ENCODE measurements around the gene SLC29A2. TPM values are rescaled to one million over a fixed set of nuclear protein-coding genes. Genes with fewer than 3 reads are reported as not detected.
A peak's percentile ranks its signal among the peaks of the same experiment; 100 is the strongest.
"Not testable (repeated sequence)": the region's sequence is repeated elsewhere in the genome, so short reads cannot be mapped to it uniquely, and the experiment has no call there.

Gene SLC29A2
- total RNA-seq, 1 experiment from 2014 or later = 0.39 TPM

DNA sequence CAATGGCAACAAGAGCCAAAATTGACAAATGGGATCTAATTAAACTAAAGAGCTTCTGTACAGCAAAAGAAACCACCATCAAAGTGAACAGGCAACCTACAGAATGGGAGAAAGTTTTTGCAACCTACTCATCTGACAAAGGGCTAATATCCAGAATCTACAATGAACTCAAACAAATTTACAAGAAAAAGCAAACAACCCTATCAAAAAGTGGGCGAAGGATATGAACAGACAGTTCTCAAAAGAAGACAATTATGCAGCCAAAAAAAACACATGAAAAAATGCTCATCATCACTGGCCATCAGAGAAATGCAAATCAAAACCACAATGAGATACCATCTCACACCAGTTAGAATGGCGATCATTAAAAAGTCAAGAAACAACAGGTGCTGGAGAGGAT, 51.3 kb downstream of the SLC29A2 start:
- DNase-seq (ENCODE audit: low spot score) = not testable (repeated sequence)

DNA sequence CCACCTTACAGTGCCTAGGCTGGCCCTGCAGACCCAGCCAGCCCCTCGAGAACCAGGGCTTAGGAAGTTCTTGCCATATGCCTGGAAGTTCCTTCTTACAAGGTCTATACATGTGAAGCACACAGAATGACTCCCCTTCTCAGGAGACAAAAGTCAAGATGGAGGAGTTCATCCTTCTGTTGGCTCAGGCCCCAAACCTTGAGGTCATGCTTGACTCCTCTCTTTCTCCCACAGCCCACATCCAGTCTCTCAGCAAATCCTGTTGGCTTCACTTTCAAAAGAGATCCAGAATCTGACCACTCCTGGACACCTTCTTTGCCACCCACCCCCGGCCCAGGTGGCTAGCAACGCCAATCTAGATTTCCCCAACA, 53.0 kb downstream of the SLC29A2 start:
- no peak for DNase-seq (ENCODE audit: low spot score)

DNA sequence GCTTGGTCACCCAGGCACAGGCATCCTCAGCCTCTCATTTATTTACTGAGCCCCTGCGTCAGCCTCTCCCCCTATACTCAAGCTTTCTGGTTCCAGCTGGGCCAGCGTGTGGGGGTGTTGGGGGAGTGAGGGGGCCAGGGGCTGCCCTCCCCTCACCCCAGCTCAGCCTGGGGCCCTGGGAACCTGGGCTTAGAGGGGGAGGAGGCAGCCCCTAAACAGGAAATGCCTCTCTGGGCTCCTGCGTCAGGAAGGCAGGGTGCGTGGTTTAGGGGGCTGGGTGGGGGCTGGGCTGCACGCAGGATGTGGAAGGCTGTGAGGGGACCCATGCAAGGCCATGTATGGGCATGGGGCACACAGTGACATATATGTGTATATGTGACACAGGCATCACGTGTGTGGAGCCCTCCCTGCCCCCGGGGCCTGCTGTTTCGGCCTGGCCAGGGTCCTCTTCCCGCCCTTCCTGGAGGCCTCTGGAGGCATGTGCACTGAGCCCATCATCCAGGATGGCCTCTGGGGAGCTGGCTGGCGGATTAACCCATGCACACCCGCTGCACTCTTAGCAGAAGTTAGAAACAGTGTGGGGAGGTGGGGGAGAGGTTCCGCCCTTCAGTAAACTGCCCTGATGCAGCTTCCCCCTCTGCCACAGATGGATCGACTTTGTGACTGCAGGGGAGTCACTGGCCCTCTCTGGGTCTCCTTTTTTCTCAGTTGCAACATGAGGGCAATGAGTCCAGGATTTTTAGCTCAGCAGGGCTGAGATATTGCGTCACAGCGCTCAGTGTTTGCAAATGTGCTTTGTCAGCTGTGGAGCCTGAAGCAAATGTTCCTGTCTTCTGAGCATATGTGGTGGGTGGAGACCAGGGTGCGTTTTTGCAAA, 53.6 kb downstream of the SLC29A2 start:
- peak; percentile 45 for DNase-seq (ENCODE audit: low spot score)

DNA sequence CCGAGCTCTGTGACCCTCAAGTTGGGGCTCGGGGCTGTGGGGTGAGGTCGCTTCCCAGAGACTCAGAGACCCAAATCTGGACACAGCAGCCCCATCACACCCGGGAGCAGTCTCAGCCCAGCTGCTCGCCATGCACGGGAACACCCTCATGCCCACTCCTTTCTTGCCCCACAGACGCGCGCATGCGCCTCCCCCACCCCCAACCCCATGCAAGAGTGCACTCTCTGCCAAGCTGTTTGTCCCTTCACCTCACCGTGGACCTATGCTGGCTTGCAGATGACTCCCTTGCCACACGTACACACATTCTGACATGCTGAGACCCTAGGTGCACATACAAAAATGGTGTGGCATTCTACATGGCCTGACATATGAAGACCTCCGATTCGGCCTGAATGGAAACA, 54.2 kb downstream of the SLC29A2 start:
- no peak for DNase-seq (ENCODE audit: low spot score)

DNA sequence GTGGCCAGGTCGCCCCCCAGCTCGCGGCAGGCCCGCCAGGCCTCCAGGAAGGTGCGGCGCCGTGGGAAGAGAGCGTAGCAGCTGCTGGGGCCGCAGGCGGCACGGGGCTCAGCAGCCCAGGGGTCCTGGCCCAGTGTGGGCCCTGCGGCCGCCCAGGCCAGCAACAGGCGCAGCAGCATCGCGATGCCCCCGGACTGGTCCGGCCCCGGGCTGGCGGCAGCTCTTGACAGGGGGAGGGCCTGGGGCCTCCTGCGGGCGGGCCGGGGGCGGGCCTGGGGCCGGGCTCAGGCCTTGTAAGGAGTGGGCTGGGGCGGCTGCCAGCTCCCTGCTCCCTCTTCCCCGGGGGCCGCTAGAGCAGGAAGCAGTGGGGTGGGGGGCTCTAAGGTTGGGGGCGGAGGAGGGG, 54.7 kb downstream of the SLC29A2 start, which contains the start of gene CD248:
TSS of gene CD248 (minus strand) at position 196 of the 403 bp plus-strand sequence. CDS start at position 179, 17 bp downstream.
- no peak for DNase-seq (ENCODE audit: low spot score)

DNA sequence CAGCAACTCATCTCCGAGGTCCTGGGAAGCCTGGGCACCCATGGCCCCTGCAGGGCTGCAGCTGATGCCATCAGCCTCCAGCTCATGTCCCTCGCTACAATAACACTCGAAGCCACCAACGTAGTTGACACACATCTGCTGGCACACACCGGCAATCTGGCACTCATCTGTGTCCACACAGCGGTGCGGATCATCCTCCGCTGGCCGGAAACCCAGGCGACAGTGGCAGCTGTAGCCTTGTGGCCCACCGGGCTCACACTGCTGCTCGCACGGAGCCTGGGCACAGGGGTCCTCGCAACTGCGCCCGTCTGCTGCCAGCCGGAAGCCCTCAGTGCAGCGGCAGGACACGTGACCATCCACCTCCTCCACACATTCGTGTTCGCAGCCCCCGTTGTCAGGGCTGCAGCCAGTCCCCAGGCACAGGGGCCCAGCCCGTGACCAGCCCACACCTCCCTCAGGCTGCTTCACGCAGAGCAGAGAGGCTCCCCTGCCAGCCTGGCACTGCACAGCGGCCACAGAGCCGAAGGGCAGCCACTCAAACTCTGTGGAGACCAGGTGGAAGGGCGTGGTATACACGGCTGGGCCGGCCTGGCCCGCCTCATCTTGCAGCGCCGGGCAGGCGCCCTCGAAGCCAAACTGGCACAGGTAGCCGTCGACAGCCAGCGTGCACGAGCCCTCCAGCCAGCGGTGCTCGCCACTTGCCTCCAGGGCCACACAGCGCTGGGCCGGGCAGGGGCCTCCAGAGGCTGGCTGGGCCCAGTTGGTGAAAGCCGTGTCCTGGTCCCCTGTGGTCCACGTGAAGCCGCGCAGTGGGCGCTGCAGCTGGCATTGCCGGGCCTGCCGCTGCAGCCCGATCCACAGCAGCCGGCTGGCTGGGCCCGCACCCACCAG, 55.4 kb downstream of the SLC29A2 start:
- no peak for DNase-seq (ENCODE audit: low spot score)

DNA sequence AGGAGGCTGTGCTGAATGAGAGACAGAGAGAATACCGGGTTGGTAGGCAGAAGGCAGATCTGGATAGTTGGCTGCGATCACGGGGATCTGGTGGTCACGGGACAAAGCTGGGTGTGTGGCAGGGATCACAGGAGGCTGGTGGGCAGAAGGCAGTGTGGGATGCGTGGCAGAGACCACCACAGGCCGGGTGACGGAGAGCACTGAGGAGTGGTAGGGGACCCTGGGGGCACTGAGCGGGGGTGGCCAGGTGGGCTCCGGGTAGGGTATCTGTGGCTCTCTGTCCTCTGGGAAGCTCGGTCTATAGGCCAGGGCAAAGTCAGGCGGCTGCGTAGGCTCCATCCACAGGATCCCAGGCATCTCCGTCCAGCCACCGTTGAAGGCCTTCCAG, 56.1 kb downstream of the SLC29A2 start:
- no peak for DNase-seq (ENCODE audit: low spot score)

DNA sequence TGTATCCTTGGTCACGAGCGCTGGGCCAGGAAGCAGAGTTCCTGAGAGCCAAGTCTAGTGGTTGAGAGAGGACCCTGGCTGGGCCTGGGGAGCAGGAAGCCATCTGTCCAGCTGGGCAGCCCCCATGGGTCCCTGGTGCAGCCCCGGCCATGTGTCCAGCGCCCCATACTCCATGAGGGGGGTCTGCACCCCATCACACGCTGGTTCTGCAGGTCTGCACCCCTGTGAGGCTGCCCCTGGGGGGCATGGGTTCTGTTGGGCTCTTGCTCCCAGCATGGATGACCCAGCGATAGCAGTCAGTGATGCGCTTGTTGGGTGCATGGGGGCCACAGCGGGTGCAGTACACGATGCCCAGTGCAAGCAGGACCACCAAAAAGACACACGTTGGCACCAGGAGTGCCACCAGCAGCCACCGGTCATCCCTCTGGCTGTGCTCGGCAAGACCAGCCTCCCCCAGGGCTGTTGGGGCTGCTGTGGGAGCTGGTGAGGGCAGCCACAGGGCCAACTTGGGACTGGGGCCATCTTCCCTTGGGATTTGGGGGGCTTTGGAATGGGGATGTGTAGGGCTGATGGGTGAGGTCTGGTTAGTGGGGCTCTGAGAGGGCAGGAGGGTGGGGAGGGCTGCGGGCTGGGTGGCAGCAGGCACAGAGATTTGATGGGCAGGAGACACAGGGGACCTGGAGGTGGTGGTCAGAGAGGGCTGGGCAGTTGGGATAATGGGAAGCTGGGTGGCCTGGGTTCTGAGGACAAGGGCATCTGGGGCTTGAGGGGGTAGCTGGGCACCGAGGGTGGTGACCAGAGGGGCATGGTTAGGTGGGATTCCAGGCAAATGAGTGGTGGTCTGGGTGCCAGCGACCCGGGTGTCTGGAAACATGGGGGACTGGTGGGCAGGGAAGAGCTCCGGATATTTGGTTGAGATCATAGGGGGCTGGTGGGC, 56.7 kb downstream of the SLC29A2 start:
- no peak for DNase-seq (ENCODE audit: low spot score)

DNA sequence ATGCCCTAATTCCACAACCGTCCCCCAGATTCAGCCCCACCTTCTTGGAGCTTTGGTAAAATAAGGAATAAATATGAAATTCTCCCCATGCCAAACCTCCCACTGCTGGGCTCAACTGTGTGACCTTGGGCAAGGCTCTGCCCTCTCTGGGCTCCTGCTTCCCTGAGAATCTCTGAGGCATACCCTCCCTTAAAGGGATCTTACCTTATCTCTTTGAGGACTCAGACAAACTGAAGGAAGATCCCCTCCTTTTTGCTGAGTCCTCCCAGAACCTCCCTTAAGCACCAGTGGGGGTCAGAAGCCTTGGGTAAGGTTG, 57.4 kb downstream of the SLC29A2 start:
- DNase-seq (ENCODE audit: low spot score) = no peak

DNA sequence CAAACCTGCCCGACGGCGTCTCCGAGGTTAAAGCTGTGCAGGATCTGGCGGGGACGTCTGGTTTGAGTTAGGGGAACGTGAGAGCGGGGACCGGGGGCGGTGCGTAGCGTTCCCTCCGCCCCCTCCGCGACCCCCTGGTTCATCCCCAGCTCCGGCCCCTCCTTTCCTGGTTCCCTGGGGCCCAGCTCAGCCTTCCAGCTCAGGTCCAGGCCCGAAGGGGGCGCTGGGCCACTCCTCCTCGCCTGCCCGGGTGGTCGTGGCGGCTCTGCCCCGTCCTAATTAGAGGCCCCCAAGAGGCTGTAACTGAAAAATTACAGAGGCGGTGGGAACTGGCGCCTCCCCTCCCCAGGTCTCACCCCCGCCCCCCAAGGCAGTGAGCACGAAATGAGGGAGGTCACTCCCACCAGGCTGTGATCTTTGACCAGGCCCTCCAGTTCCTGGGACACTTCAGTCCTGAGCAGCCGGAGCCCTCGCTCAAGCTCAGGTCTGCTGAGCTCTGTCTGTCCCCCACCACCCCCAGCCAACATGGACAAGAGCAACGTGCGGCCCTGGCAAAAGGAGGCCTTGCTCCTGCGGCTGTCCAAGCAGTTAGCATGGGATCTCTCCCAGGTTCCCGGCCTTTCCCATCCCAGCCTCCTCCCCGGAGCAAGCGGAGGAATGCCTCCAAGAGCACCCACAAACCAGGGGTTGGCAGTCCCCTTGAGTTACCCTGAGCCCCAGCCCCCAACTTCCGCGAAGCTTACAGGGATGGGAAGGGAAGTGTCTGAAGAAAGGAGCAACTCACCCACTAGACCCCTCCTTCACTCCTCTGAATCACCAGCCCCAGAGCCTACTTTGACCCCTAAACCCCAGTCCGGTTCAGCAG, 58.0 kb downstream of the SLC29A2 start:
- DNase-seq (ENCODE audit: low spot score) = no peak

DNA sequence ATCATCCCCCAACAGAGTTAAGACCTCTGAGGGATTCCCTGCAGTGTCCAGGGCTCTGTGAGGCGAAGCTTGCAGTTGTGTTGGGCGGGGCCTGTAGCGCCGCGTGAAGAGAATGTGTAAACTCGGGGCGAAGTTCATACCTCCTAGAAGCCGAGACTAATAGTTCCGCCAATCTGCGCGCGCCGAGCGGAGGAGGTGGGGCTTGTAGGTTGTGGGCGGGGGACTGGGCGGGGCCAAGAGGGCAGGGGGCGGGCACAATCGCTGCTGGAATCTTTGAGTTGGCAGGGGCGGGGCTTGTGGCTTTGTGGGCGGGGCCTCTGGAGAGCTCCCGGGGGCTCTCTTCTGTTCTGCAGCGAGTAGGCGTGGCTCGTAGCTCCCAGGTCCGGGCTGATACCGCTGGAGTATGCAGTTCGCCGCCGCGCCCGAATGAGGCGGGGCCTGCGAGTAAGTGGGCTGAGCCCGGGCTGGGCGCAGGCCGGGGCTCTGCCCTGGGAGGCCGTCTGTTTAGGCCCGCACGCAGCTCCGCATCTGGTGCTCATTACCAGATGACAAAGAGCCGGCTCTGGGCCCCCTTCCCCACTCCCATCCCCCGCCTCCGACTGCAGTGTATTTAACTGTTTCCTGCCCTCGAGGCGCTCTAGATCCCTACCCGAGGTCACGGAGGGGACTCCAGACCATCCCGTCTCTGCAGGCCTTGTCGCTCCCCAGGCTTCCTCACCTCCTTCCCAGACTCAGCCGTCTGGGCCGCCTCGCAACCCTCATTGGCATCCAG, 58.8 kb downstream of the SLC29A2 start:
- DNase-seq (ENCODE audit: low spot score) = peak; percentile 98

Other genes starting within 250 kb of the SLC29A2 start
- 9.0 and 15.1 TPM in 2 replicates for gene KLC2, start 114.1 kb downstream of the SLC29A2 start, total RNA-seq (2014; rRNA removed; shearing (Covaris generic))
- 98.6 and 111 TPM in 2 replicates for gene RAB1B, start 103.1 kb downstream of the SLC29A2 start, total RNA-seq (2014; rRNA removed; shearing (Covaris generic))
- gene CNIH2, start 93.6 kb downstream of the SLC29A2 start, total RNA-seq (2014; rRNA removed; shearing (Covaris generic)) = 8.4 and 10.8 TPM in 2 replicates
- gene YIF1A, start 82.6 kb downstream of the SLC29A2 start, total RNA-seq (2014; rRNA removed; shearing (Covaris generic)) = 114 and 120 TPM in 2 replicates
- 0.08 and 0.10 TPM in 2 replicates for gene TMEM151A, start 79.9 kb downstream of the SLC29A2 start, total RNA-seq (2014; rRNA removed; shearing (Covaris generic))
- gene CD248, start 54.7 kb downstream of the SLC29A2 start, total RNA-seq (2014; rRNA removed; shearing (Covaris generic)) = not detected in 2 replicates
- gene RIN1, start 35.3 kb downstream of the SLC29A2 start, total RNA-seq (2014; rRNA removed; shearing (Covaris generic)) = 4.3 and 7.4 TPM in 2 replicates
- 88.2 and 107 TPM in 2 replicates for gene BRMS1, start 26.7 kb downstream of the SLC29A2 start, total RNA-seq (2014; rRNA removed; shearing (Covaris generic))
- 24.5 and 25.2 TPM in 2 replicates for gene B4GAT1, start 24.1 kb downstream of the SLC29A2 start, total RNA-seq (2014; rRNA removed; shearing (Covaris generic))
- gene NPAS4, start 49.3 kb upstream of the SLC29A2 start, total RNA-seq (2014; rRNA removed; shearing (Covaris generic)) = not detected in 2 replicates
- gene MRPL11, start 67.1 kb upstream of the SLC29A2 start, total RNA-seq (2014; rRNA removed; shearing (Covaris generic)) = 71.8 and 77.7 TPM in 2 replicates
- 5.6 and 7.5 TPM in 2 replicates for gene PELI3, start 95.1 kb upstream of the SLC29A2 start, total RNA-seq (2014; rRNA removed; shearing (Covaris generic))
- 61.4 and 66.7 TPM in 2 replicates for gene DPP3, start 108.7 kb upstream of the SLC29A2 start, total RNA-seq (2014; rRNA removed; shearing (Covaris generic))
- 12.3 and 14.9 TPM in 2 replicates for gene BBS1, start 138.9 kb upstream of the SLC29A2 start, total RNA-seq (2014; rRNA removed; shearing (Covaris generic))
- 7.0 and 19.3 TPM in 2 replicates for gene ZDHHC24, start 174.3 kb upstream of the SLC29A2 start, total RNA-seq (2014; rRNA removed; shearing (Covaris generic))
- gene ACTN3, start 175.1 kb upstream of the SLC29A2 start, total RNA-seq (2014; rRNA removed; shearing (Covaris generic)) = not detected in 2 replicates
- gene CTSF, start 196.8 kb upstream of the SLC29A2 start, total RNA-seq (2014; rRNA removed; shearing (Covaris generic)) = 9.1 and 11.3 TPM in 2 replicates
- gene CCDC87, start 221.3 kb upstream of the SLC29A2 start, total RNA-seq (2014; rRNA removed; shearing (Covaris generic)) = 0.04 and 0.56 TPM in 2 replicates
- gene CCS, start 221.4 kb upstream of the SLC29A2 start, total RNA-seq (2014; rRNA removed; shearing (Covaris generic)) = 21.6 and 25.3 TPM in 2 replicates
- 27.5 and 34.3 TPM in 2 replicates for gene RBM14, start 244.9 kb upstream of the SLC29A2 start, total RNA-seq (2014; rRNA removed; shearing (Covaris generic))

All from H4 (cell line).